Measurements from ENCODE around the gene DGKB.

The DGKB gene

GRCh38 chr7:14195079-14195478, 707.5 kb downstream of the DGKB start:
- H3K4me3 ChIP-seq (ENCODE audit: low read depth, low read length) = no peak overlapping the region
- DNase-seq (ENCODE audit: low read depth) = no peak
- TF ChIP-seq, protein P1, sequence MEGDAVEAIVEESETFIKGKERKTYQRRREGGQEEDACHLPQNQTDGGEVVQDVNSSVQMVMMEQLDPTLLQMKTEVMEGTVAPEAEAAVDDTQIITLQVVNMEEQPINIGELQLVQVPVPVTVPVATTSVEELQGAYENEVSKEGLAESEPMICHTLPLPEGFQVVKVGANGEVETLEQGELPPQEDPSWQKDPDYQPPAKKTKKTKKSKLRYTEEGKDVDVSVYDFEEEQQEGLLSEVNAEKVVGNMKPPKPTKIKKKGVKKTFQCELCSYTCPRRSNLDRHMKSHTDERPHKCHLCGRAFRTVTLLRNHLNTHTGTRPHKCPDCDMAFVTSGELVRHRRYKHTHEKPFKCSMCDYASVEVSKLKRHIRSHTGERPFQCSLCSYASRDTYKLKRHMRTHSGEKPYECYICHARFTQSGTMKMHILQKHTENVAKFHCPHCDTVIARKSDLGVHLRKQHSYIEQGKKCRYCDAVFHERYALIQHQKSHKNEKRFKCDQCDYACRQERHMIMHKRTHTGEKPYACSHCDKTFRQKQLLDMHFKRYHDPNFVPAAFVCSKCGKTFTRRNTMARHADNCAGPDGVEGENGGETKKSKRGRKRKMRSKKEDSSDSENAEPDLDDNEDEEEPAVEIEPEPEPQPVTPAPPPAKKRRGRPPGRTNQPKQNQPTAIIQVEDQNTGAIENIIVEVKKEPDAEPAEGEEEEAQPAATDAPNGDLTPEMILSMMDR (IDR thresholded peaks at IDR 0.05; ENCODE audit: low read depth, low read length, missing control alignments) = no peak

DNA sequence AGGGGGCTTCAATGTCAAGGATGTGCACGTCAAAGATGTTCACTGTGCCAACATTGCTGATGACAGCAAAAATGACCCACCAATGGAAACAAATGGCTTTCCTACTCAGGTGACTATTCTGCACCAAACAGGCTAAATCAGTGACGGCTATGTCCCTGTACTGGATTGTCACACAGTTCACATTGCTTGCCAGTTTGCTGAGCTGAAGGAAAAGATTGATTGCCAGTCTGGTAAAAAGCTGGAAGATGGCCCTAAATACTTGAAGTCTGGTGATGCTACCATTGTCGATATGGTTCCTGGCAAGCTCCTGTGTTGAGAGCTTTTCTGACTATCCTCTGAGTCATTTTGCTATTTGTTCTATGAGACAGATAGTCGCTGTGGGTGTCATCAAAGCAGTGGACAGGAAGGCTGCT, 710.9 kb downstream of the DGKB start:
- TF ChIP-seq, protein P1 (IDR thresholded peaks at IDR 0.05; ENCODE audit: low read depth, low read length, missing control alignments) = no peak
- H3K4me3 ChIP-seq (ENCODE audit: low read depth, low read length) = no peak overlapping the region
- no peak for DNase-seq (ENCODE audit: low read depth)

DNA sequence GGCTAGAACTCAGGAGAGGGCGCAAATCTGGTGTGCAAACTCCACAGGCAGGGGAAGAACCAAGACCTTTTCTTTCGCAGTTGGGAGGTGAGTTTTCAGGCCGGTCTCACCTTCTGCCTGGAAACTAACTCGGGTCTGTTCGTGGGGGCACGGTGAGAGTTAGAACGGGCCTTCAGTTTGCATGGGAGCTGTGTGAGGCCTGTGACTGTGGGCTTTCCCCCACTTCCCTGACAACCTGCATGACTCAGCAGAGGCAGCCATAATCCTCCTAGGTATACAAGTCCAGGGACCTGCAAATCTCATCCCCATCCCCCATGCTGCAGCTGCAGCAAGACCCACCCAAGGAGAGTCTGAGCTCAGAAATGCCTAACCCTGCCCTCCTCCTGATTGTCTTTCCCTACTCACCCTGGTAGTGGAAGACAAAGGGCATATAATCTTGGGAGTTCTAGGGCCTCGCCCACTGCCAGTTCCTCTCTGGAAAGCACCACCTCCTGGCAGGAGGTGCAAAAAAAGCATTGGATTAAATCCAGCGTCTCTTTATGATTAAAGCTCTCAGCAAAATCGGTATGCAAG, 718.2 kb downstream of the DGKB start:
- TF ChIP-seq, protein P1 (IDR thresholded peaks at IDR 0.05; ENCODE audit: low read depth, low read length, missing control alignments) = no peak
- H3K4me3 ChIP-seq (ENCODE audit: low read depth, low read length) = no peak overlapping the region
- no peak for DNase-seq (ENCODE audit: low read depth)

- no peak overlapping the region for H3K4me3 ChIP-seq (ENCODE audit: low read depth, low read length)
- no peak for DNase-seq (ENCODE audit: low read depth)
- TF ChIP-seq, protein P1 (IDR thresholded peaks at IDR 0.05; ENCODE audit: low read depth, low read length, missing control alignments) = no peak
These were observed 722.8 kb downstream of the DGKB start for GRCh38 chr7:14179781-14180180.

GRCh38 chr7:14177876-14178275, 724.7 kb downstream of the DGKB start:
- DNase-seq (ENCODE audit: low read depth) = no peak
- H3K4me3 ChIP-seq (ENCODE audit: low read depth, low read length) = no peak overlapping the region
- TF ChIP-seq, protein P1 (IDR thresholded peaks at IDR 0.05; ENCODE audit: low read depth, low read length, missing control alignments) = no peak

GRCh38 chr7:14170872-14171271, 731.7 kb downstream of the DGKB start:
- TF ChIP-seq, protein P1 (IDR thresholded peaks at IDR 0.05; ENCODE audit: low read depth, low read length, missing control alignments) = no peak
- DNase-seq (ENCODE audit: low read depth) = no peak
- H3K4me3 ChIP-seq (ENCODE audit: low read depth, low read length) = no peak overlapping the region

GRCh38 chr7:14158111-14158510, 744.4 kb downstream of the DGKB start:
- H3K4me3 ChIP-seq (ENCODE audit: low read depth, low read length) = no peak overlapping the region
- DNase-seq (ENCODE audit: low read depth) = no peak
- TF ChIP-seq, protein P1 (IDR thresholded peaks at IDR 0.05; ENCODE audit: low read depth, low read length, missing control alignments) = no peak

Measured in GM12864 (cell line).